Lung microvascular endothelial cell (primary cell): ENCODE measurements around the gene PCBD1. TPM values are rescaled to one million over a fixed set of nuclear protein-coding genes. Genes with fewer than 3 reads are reported as not detected.
A peak's percentile ranks its signal among the peaks of the same experiment; 100 is the strongest.

Source experiments
- DNase-seq, 2 donors: peaks; one replicate each; pipeline versions ENCODE4 v3.0.0 to v3.0.0-alpha.2; 2010; ENCODE audit warnings: low read depth in 2 of 2
- total RNA-seq: library from RNA; depleted of rRNA; stranded (reverse); fragments of >200 nt; gene quantifications from 2 replicates; pipeline ENCODE4 v1.2.1, GENCODE V29; 2014

Gene PCBD1
- total RNA-seq, 1 donor from 2014 or later: 67.9 TPM

DNA sequence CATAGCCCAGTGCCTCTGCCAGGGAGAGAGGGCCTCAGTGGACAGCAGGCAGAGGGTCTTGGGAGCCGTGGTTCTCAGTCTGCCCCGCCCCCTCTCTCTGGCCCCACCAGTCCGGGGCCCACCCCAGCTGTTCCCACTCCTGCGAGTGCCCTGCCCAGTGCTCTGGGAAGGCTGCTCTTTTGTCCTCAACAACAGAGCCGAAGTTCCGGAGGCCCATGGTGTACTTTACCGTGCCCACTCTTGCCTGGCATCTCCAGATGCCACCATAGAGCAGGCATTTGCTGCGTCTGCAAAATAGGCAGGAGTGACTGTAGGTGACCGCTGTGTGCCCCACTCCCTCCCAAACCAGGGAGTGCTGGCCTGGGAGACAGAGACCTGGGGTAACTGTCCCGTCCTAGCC lies 29.3 kb upstream of the PCBD1 start:
- no peak for DNase-seq

DNA sequence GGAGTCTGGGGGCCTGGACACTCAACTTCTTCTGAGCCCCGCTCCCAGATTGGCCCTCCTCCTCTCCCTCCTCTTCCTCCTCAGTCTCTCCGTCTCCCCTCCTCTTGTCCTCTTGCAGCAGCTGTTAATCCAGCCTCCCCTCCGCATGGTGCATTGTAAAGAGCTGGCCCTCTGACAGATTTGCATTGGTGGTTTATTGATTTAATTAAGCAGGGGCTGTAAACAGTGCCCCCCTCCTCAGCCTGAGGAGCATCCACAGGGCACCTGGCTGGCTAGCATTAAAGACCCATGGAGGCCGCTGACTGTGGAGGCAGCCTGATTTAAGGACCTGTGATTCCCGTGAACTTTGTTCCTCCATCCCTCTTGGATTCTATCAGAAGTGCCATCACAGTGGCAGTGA lies 28.9 kb upstream of the PCBD1 start:
- no peak for DNase-seq

GRCh38 chr10:70916241-70916640 lies 27.9 kb upstream of the PCBD1 start:
- DNase-seq: no peak

DNA sequence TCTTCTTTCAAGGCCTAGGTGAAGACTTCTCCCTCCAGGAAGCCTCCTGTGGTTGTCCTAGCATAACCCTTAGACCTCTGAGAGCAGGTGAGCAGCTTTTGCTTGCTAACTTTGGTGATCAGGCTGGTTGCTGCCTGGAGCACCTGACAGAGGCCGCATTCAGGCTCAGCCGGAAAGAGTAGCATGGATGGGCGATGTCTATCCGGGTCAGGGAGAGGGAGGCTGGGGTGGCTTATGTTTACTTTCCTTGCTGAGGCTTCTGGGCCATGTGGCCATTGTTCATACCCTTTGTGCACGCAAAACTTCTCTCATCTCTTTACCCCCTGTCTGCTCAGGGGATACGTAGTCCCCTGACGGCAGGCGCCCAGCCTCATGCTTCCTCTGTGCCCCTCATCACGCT lies 27.4 kb upstream of the PCBD1 start:
- no peak for DNase-seq

GRCh38 chr10:70915206-70915605 lies 26.8 kb upstream of the PCBD1 start:
- no peak for DNase-seq

GRCh38 chr10:70914316-70914864 lies 26.0 kb upstream of the PCBD1 start:
- no peak for DNase-seq

DNA sequence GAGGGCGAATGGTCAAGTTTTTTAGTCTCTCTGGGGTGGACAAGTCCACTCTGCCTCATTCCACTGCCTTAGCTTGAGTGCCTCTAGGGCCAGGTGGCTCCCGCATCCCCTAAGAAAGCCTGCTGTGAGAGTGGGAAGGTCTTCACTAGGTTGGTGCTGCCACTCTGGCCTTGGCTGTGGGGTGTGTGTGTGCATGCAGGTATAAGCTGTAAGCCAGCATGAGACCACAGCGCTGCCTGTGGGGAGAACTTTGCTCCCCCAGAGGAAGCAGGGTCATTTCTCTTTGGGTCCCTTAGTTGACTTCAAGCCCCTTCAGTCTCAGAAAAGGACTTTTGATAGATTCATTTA lies 25.5 kb upstream of the PCBD1 start:
- DNase-seq: no peak

- peak in 1 of 2 donors; percentile 49 for DNase-seq
Observed at GRCh38 chr10:70913191-70913892, 25.0 kb upstream of the PCBD1 start.

GRCh38 chr10:70912556-70912955 lies 24.2 kb upstream of the PCBD1 start:
- no peak for DNase-seq

- no peak for DNase-seq
Observed at GRCh38 chr10:70911386-70911785, 23.0 kb upstream of the PCBD1 start.

DNA sequence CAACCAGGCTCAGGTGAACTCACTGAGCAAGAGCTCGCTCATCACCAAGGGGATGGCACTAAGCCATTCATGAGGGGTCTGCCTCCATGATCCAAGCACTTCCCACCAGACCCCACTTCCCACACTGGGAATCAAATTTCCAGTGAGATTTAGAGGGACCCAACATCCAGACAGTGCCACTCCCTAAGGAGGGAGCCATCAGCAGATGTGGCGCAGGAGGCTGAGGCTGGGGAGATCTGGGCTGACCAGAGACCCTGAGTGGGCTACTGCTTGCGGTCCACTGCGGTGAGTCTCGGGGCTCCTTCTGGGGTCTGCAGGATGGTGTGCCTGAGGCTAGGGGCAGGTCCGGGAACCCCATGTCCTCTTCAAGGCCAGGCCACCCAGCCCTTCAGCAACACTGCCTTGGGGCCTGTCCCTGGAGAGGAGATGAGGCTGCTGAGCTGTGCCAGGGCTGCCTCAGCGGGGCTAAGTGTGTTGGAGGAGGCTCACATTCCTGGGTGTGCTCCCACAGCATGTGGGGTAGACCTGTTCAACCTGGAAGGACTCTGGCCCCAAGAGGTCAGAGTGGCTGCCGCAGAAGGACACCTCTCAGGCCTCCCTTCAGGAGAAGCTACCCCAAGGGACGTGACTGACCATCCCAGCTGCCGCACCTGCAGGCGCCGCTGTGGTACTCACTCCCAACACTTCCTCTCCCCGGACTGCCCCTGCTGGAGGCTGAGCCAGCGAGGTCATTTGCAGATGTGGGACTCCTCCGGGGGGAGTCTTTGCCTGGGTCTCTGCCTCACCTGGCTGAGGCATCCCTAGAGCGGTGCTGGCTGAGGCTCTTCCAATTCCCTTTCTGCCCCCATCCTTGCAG lies 22.3 kb upstream of the PCBD1 start:
- no peak for DNase-seq

DNA sequence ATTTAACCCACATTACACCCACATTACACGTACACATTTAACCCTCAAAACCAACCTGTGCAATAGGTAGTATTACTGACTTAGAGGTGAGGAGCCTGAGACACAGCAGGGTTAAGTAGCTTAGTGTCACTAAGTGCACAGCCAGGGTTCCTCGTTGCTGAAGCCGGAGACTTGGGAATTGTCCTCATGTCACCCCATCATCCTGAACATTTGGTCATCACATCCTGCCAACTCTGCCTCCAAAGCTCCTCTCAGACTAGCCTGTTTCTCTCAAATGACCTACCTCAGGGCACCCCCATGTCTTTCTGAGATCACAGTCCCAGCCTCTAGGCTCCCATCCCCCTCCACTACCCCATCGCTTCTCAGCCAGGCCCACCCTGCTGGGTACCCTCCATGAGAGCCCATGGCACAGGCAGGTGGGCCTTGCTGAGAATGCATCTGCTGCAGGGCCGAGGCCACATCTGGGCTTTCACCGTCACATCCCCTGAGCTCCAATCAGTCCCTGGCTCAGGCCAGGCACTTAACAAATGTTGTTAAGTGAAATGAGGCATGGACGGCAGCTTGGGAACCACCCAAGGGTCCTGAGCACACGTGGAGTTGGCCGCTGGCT lies 21.1 kb upstream of the PCBD1 start:
- DNase-seq: no peak

DNA sequence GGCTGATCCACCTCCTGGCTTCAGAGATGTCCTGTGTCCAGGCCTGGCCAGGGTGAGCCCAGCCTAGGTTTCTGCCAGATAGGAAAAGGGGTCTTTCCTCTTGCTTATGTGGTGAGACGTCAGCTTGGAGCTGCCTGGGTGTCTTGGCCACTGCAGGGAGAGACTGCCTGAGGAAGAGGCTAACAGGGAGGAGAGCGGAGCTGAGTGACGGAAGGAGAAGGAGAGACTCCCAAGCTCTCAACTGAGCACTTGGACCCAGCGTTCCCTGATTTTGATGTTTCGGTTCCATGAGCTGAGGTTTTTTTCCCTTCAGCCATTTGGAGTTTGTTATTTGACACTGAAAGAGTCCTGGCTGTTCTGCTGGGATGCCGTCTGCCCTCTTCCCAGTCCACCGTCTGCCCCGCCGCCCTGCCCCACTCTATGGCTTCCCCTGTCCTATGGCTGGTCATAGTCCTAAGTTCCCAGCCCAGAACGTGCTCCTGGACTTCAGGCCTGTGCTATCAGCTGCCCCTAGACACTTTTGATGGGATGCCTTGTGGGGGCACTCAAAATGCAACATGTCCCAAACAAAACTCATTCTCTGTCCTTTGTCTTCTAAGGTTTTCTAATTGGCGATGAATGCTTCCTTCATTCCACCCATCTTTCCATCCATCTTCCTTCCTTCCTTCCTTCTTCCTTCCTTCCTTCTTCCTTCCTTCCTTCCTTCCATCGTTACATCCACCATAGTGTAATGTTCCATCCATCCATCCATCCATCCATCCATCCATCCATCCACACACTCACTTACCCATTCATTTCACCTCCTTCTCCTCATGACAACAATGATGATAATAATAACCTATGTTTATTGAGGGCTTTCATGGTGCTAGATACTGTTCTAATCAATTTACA lies 20.3 kb upstream of the PCBD1 start:
- DNase-seq: no peak

GRCh38 chr10:70907637-70908405 lies 19.5 kb upstream of the PCBD1 start:
- DNase-seq: no peak

GRCh38 chr10:70906953-70907636 lies 18.7 kb upstream of the PCBD1 start:
- no peak for DNase-seq

DNA sequence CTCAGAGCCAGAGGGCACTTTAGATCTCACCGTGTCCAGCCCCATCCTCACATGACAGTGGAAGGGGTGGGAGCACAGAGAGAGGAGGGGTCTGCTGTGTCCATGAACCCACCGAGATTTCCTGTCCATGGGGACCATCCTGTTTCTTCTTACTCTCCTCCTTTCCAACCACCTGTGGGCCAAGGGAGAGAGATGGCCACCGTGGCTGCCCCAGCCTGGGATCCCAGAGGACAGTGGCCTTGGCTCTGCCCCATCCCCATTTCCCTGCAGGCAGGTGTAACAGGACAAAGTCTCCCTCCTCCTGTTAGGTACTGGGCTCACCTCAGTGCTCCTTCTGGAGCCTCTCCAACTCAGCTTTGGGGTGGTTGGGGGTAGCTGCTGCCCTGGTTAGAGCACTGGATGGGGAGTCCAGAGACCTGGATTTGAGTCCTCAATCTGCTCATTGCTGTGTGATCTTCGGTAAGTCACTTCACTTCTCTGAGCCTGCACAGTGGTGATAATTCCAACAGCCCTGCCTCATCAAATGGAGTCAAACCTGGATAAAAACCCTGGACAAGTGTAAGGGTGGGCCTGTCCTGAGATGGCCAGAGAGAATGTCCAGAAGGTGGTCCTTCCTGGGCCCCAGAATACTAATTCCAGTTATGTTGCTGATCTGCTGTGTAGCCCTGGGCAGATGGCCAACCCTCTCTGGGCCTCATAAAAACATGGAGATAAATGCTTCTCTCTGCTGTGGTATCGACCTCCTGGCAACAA lies 17.8 kb upstream of the PCBD1 start:
- no peak for DNase-seq

GRCh38 chr10:70905071-70906021 lies 17.0 kb upstream of the PCBD1 start:
- no peak for DNase-seq
